ENCODE measurements around the gene EHMT1.
A peak's percentile ranks its signal among the peaks of the same experiment; 100 is the strongest.
"Not testable (repeated sequence)": the region's sequence is repeated elsewhere in the genome, so short reads cannot be mapped to it uniquely, and the experiment has no call there.

The EHMT1 gene

DNA sequence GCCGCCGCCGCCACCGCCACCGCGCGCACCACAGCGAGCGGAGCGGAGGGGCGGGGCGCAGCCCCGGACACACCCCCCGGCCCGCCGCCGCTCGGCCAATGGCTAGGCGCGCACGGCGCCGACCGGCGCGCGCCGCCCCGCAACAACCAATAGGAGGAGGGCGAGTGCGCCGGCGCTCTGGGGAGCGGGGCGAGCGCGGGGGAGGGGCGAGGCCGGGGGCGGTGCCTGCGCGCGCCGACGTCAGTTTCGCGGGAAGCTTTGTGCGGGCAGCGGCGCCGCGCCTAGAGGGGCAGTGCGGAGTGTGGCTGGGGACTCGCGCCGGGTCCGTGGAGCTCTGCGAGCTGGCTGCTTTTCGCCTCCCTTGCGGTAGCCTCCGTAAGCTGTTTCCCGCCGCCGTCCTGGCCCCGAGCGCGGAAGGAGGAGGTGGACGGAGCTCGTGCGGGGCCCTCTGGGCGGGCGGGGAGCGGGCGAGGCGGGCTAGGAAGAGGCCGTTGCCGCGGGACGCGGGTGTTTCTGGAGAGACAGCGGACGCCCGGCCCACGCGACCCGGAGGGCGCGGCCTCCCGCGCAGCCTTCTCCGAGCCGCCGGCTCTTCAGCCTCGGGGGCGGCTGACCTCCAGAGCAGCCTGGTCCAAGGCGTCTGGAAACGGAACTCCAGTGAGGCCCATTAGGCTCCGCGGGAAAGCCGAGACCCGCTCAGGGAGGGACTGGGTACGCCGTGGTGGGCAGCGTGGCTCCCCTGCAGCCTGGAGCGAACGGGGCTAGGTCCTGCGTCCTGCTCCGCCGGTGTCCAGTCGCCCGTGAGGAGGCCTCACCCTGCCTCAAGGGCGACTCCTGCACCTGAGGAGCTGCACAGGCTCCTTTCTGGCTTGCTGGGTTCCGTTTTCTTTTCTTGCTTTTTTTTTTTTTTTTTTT lies 28.1 kb upstream of the EHMT1 start, which contains the start of gene ZMYND19:
TSS of gene ZMYND19 (minus strand) at position 44 of the 915 bp plus-strand sequence. CDS start 249 bp downstream, outside the sequence.
- TF ChIP-seq, protein P1, sequence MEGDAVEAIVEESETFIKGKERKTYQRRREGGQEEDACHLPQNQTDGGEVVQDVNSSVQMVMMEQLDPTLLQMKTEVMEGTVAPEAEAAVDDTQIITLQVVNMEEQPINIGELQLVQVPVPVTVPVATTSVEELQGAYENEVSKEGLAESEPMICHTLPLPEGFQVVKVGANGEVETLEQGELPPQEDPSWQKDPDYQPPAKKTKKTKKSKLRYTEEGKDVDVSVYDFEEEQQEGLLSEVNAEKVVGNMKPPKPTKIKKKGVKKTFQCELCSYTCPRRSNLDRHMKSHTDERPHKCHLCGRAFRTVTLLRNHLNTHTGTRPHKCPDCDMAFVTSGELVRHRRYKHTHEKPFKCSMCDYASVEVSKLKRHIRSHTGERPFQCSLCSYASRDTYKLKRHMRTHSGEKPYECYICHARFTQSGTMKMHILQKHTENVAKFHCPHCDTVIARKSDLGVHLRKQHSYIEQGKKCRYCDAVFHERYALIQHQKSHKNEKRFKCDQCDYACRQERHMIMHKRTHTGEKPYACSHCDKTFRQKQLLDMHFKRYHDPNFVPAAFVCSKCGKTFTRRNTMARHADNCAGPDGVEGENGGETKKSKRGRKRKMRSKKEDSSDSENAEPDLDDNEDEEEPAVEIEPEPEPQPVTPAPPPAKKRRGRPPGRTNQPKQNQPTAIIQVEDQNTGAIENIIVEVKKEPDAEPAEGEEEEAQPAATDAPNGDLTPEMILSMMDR (conservative IDR thresholded peaks at IDR 0.05) = peak; percentile 35
- H3K27ac ChIP-seq = peak within 1 kb of the TSS; percentile 91

DNA sequence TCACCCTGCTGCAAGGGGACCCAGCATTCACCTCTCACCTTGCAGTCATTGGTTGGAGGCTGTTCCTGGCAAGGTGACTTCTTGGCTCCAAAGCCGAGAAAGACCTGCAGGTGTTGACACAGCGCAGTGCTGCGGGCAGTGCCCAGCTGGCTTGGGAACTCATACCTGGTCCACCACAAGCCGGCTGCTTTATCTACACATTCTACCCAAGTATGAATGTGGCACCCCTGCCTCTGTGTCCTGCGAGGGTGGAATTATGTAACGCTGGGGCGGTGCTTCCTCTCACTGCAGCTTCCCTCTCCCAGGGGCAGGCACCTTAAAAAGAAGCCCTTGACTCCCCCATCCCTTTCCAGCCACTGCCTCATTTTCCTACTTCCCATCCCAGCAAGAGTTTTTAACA lies 26.0 kb upstream of the EHMT1 start:
- TF ChIP-seq, protein P1 (conservative IDR thresholded peaks at IDR 0.05) = no peak
- H3K27ac ChIP-seq = peak overlapping the region; percentile 91

DNA sequence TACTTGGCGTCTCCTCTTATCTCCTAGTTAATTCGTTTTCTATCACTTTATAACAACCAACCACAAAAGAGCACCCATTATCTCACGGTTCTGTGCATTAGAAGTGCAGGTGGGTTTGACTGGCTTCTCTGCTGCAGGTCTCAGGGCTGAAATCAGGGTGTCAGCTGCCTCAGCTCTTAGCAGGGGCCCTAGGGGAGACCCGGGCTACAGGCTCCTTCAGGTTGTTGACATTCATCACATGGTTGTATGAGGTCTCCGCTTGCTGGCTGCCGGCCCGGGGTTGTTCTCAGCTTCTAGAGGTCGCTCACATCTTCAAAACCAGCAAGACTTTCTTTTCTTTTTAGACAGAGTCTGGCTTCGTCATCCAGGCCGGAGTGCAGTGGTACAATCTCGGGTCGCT lies 25.6 kb upstream of the EHMT1 start:
- H3K27ac ChIP-seq = peak overlapping the region; percentile 91
- TF ChIP-seq, protein P1 (conservative IDR thresholded peaks at IDR 0.05) = no peak

DNA sequence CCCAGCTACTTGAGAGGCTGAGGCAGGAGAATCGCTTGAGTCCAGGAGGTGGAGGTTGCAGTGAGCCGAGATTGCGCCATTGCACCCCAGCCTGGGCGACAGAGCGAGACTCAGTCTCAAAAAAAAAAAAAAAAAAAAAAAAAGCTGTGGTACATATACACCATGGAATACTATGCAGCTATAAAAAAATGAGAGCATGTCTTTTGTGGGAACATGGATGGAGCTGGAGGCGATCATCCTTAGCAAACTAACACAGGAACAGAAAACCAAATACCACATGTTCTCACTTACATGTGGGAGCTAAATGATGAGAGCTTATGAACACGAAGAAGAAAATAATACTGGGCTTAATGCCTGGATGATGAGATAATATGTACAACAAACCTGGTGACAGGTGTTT lies 22.2 kb upstream of the EHMT1 start:
- not testable (repeated sequence) for H3K27ac ChIP-seq

DNA sequence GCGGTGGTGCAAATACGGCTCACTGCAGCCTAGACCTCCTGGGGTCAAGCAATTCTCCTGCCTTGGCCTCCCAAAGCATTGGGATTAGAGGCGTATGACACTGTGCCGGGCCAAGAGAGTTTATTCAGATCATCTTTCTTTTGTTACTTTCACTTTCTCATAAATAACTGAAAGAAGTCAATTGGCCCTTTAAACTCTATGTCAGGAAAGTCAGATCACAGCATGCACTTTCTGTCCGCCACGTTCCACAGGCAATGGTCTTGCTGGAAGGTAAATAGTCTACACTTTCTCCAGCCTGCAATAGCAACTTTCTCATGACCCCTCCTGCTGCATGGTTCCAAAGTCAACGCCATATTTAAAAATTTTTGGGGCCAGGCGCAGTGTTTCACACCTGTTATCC lies 19.9 kb upstream of the EHMT1 start:
- no peak overlapping the region for H3K27ac ChIP-seq
- TF ChIP-seq, protein P1 (conservative IDR thresholded peaks at IDR 0.05) = no peak

DNA sequence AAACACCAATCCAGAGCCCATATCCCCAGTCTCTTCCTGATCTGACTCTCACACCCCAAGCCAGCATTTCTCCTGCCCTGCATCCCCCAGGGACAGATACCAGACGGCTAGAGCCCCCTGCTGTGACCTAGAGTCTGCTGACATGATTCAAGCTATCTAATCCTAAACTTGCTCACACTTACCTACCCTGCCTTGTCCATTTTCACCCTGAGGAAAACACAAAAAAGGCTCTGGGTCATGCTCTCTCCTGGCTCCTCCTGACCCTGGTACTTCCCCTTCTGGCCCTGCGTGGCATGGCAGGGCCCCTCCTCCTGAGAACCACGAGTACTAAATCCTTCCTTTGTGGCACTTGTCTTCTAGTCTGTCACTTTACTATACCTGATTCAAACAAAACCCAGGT lies 16.1 kb upstream of the EHMT1 start:
- TF ChIP-seq, protein P1 (conservative IDR thresholded peaks at IDR 0.05) = 0 out of 2 replicates have a peak, but pooled peaks have one; percentile 6
- H3K27ac ChIP-seq = no peak overlapping the region

DNA sequence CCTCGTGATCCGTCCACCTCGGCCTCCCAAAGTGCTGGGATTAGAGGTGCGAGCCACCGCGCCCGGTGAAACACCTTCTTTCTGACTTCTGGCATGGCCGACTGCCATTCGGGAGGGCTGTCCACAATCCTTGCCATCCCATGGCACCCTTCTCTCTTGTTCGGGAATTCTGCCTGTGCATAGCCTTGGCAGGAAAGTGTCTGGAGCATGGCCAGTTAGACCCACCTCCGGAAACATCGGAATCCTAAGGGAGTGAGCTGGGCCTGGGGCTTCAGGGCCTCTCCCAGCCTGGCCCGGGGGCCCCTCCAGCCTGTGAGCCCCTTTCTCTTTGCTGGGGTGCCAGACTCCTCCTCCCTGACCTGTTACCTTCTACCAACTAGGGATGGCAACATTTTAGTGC lies 14.9 kb upstream of the EHMT1 start:
- H3K27ac ChIP-seq = peak overlapping the region; percentile 61; the same call in 1 of the 2 replicates
- TF ChIP-seq, protein P1 (conservative IDR thresholded peaks at IDR 0.05) = no peak
